Endothelial cell of umbilical vein (primary cell): ENCODE measurements around the gene TUBB2A. TPM values are rescaled to one million over a fixed set of nuclear protein-coding genes. Genes with fewer than 3 reads are reported as not detected.

ENCODE experiments used
- BruUV-seq: library from RNA; stranded (reverse); fragments of 400-500 nt; replicated peaks from 2 replicates; lab custom pipeline; 2021; lab: Mats Ljungman, UMichigan
- CTCF ChIA-PET: fragments of 300-600, 350-600 bp; sonication (Branson Sonifier 250); formaldehyde crosslinking; loops from one replicate; lab custom pipeline; 2021; ENCODE audit warnings: antibody characterized with exemption, inconsistent platforms; lab: Charles Lee
- POLR2A ChIA-PET: fragments of 300-600, 350-600 bp; sonication (Branson Sonifier 250); formaldehyde crosslinking; loops from one replicate; lab custom pipeline; 2021; ENCODE audit warnings: antibody characterized with exemption, inconsistent platforms; lab: Charles Lee
- DNase-seq: peaks from one replicate; pipeline ENCODE4 v3.0.0-alpha.2; 2011; ENCODE audit warnings: low read depth, low spot score
- FAIRE-seq: peaks from 2 replicates; lab custom pipeline; 2011; peaks lifted over from hg19 to GRCh38; lab: Jason Lieb, UNC
- H2AFZ ChIP-seq: 2 replicates; pipeline ENCODE4 v1.6.0; 2012; ENCODE audit warnings: low read depth, low read length, control low read depth, inconsistent platforms
- H3K27ac ChIP-seq: 2 replicates; pipeline ENCODE4 v1.5.1; 2011; ENCODE audit warnings: low read depth, mild to moderate bottlenecking, control low read depth, low read length, moderate library complexity; ENCODE audit not compliant: insufficient read depth
- H3K27me3 ChIP-seq, 2 experiments: 2 replicates each; pipeline versions ENCODE4 v1.6.0 to v1.6.1; 2011; ENCODE audit warnings: low read length in 2 of 2, mixed read lengths in 1 of 2; ENCODE audit not compliant: control insufficient read depth in 2 of 2, insufficient read depth in 2 of 2
- H3K36me3 ChIP-seq, 2 experiments: 2 replicates in 1 of 2; 3 replicates in 1 of 2; pipeline ENCODE4 v1.5.1; 2011; ENCODE audit warnings: low read length in 2 of 2, mild to moderate bottlenecking in 1 of 2, moderate library complexity in 1 of 2; ENCODE audit not compliant: control insufficient read depth in 2 of 2, insufficient read depth in 2 of 2; ENCODE audit errors: extremely low read depth in 1 of 2
- H3K4me1 ChIP-seq: 3 replicates; pipeline ENCODE4 v1.5.1; 2011; ENCODE audit warnings: mild to moderate bottlenecking, low read length; ENCODE audit not compliant: control insufficient read depth, insufficient read depth; ENCODE audit errors: extremely low read depth
- H3K4me2 ChIP-seq: 2 replicates; pipeline ENCODE4 v1.6.1; 2011; ENCODE audit warnings: low read length, control low read depth, mixed read lengths; ENCODE audit not compliant: insufficient read depth
- H3K4me3 ChIP-seq, 3 experiments: fragments of 200-600 bp in 1 of 3; sonication (generic), shearing (Covaris generic) in 1 of 3; replicated peaks in 1 of 3; 2 replicates each; pipeline ENCODE4 v1.5.1; 2011 to 2016; ENCODE audit warnings: control low read depth in 3 of 3, low read length in 3 of 3, mild to moderate bottlenecking in 2 of 3, inconsistent platforms in 1 of 3, low read depth in 1 of 3, moderate library complexity in 1 of 3; ENCODE audit not compliant: insufficient read depth in 1 of 3
- H3K79me2 ChIP-seq: 2 replicates; pipeline ENCODE4 v1.6.0; 2012; ENCODE audit warnings: low read length, inconsistent platforms; ENCODE audit not compliant: control insufficient read depth, insufficient read depth
- H3K9ac ChIP-seq: replicated peaks from 2 replicates; pipeline ENCODE3; 2011; ENCODE audit warnings: low read length, control low read depth; ENCODE audit not compliant: insufficient read depth; ENCODE audit errors: extremely low read depth
- H3K9me1 ChIP-seq: replicated peaks from 3 replicates; pipeline ENCODE4 v1.6.0; 2011; ENCODE audit warnings: mild to moderate bottlenecking, low read length; ENCODE audit not compliant: control insufficient read depth, insufficient read depth; ENCODE audit errors: extremely low read depth
- H3K9me3 ChIP-seq: replicated peaks from 2 replicates; pipeline ENCODE4 v1.5.1; 2012; ENCODE audit warnings: low read length, inconsistent platforms; ENCODE audit not compliant: control insufficient read depth, insufficient read depth
- H4K20me1 ChIP-seq: replicated peaks from 2 replicates; pipeline ENCODE3; 2011; ENCODE audit warnings: mild to moderate bottlenecking, low read length; ENCODE audit not compliant: control insufficient read depth, insufficient read depth; ENCODE audit errors: extremely low read depth
- CTCF ChIP-seq, 2 donors: IDR thresholded peaks; 1 replicate in 1 of 2; 2 replicates in 1 of 2; pipeline ENCODE4 v1.5.1; 2011; ENCODE audit warnings: low read length in 2 of 2, mild to moderate bottlenecking in 2 of 2, moderate library complexity in 2 of 2, control low read depth in 1 of 2, inconsistent platforms in 1 of 2, low read depth in 1 of 2; ENCODE audit not compliant: insufficient read depth in 1 of 2; ENCODE audit errors: extremely low read depth in 1 of 2
- EZH2 ChIP-seq: IDR thresholded peaks from 2 replicates; pipeline ENCODE4 v1.6.1; 2012; ENCODE audit warnings: borderline replicate concordance, low read depth, mild to moderate bottlenecking, moderate library complexity, low read length, inconsistent platforms; ENCODE audit not compliant: severe bottlenecking
- FOS ChIP-seq: IDR thresholded peaks from 2 replicates; pipeline ENCODE4 v1.6.1; 2011; ENCODE audit warnings: mild to moderate bottlenecking, low read length, moderate library complexity, borderline replicate concordance; ENCODE audit not compliant: insufficient read depth
- GATA2 ChIP-seq: IDR thresholded peaks from 2 replicates; pipeline ENCODE4 v1.7.0; 2011; ENCODE audit warnings: low read depth, mild to moderate bottlenecking, moderate library complexity, mixed read lengths, low read length; ENCODE audit not compliant: insufficient read length, insufficient read depth
- JUN ChIP-seq: IDR thresholded peaks from 2 replicates; pipeline ENCODE4 v1.6.1; 2011; ENCODE audit warnings: borderline replicate concordance, low read depth; ENCODE audit not compliant: insufficient read length, insufficient read depth
- MAX ChIP-seq: IDR thresholded peaks from 2 replicates; pipeline ENCODE4 v1.6.1; 2011; ENCODE audit not compliant: insufficient read depth, insufficient read length
- MYC ChIP-seq: IDR thresholded peaks from one replicate; pipeline ENCODE4 v1.6.1; 2011; ENCODE audit warnings: mild to moderate bottlenecking, low read depth, low read length
- POLR2A ChIP-seq: IDR thresholded peaks from 2 replicates; pipeline ENCODE4 v1.6.1; 2012; ENCODE audit warnings: low read depth, mild to moderate bottlenecking, control low read depth, low read length
- POLR2AphosphoS5 ChIP-seq: IDR thresholded peaks from 2 replicates; pipeline ENCODE4 v1.6.1; 2012; ENCODE audit warnings: low read depth, mild to moderate bottlenecking, control low read depth, low read length, moderate library complexity; ENCODE audit not compliant: insufficient read depth
- dilution Hi-C: fragments of 300-500 bp; cut with MboI; formaldehyde crosslinking; loops from one replicate; pipeline ENCODE4 v1.15.0; 2019; ENCODE audit warnings: low sequenced_read_pairs; ENCODE audit not compliant: extremely low pct_ligation_motif_present
- intact Hi-C: fragments of 100-400 bp; cut with micrococcal nuclease; formaldehyde crosslinking; loops from one replicate; pipeline ENCODE4 v1.10.0; 2022
- polyA plus RNA-seq, 4 experiments: library from polyadenylated mRNA; depleted of rRNA in 3 of 4; stranded (reverse) in 3 of 4; unstranded in 1 of 4; fragments of >200 nt; gene quantifications; 2 replicates each; pipeline versions ENCODE4 v1.2.1 to v1.2.3, GENCODE V29; 2011 to 2012; ENCODE audit warnings: missing spikeins in 1 of 4
- total RNA-seq: library from RNA; stranded (reverse); gene quantifications from 2 replicates; pipeline ENCODE4 v1.2.3, GENCODE V29; 2021

TUBB2A gene
- total and polyA plus RNA-seq, 2 donors (not counting 3 experiments of a cell fraction or from before 2014, with no cell fraction given), result 80.3 to 99.2 TPM

GRCh38 chr6:3152689-3153088, 4.7 kb downstream of the TUBB2A start:
- dilution Hi-C loops, result no loop called here

GRCh38 chr6:3151691-3152090, 5.7 kb downstream of the TUBB2A start:
- H3K27ac ChIP-seq, result no peak overlapping the region
- ChIA-PET CTCF (interaction anchor here (1.4 to 2.0 kb wide), 2 partner anchors 87 to 101 kb away, joined by 3 to 4 read pairs; no protein-coding TSS in a partner anchor), POLR2A (no interaction called here)
- H3K79me2 ChIP-seq, result peaks cover under 1% of the 10 kb centered on the region
- BruUV-seq, result no TSS peak
- no peak overlapping the region for H3K9ac ChIP-seq
- H3K4me1 ChIP-seq, result no peaks in the 10 kb centered on the region
- no peak overlapping the region for H3K4me2 ChIP-seq
- DNase-seq, result no peak
- no peak for FAIRE-seq
- dilution Hi-C loops, result no loop called here
- no peaks in the 10 kb centered on the region for H3K9me3 ChIP-seq
- H3K4me3 ChIP-seq, result no peak overlapping the region
- intact Hi-C loops, result no loop called here
- TF ChIP-seq POLR2AphosphoS5 (no peak), MAX (no peak), MYC (no peak), EZH2 (no peak), POLR2A (no peak), JUN (no peak), GATA2 (no peak), CTCF (IDR thresholded peaks at IDR 0.05; ENCODE audit: extremely low read depth in 1 of 2, insufficient read depth in 1 of 2, low read depth in 1 of 2, low read length in 2 of 2) (no peak), FOS (no peak)
- H3K36me3 ChIP-seq, result peaks cover 0 to 8% of the 10 kb centered on the region in 2 experiments
- H2AFZ ChIP-seq, result no peak overlapping the region
- no peaks in the 10 kb centered on the region for H4K20me1 ChIP-seq
- H3K27me3 ChIP-seq, result no peaks in the 10 kb centered on the region
- H3K9me1 ChIP-seq, result no peaks in the 10 kb centered on the region

More at GRCh38 chr6:3152689-3153088, 4.7 kb downstream of the TUBB2A start:
- Histone ChIP-seq H3K27ac (no peak overlapping the region), H3K4me1 (no peaks in the 10 kb centered on the region), H3K9ac (no peak overlapping the region), H3K4me3 (no peak overlapping the region), H3K36me3 (peaks cover 0 to 8% of the 10 kb centered on the region in 2 experiments), H3K27me3 (no peaks in the 10 kb centered on the region), H3K79me2 (peaks cover 2% of the 10 kb centered on the region), H3K4me2 (no peak overlapping the region), H3K9me3 (no peaks in the 10 kb centered on the region), H2AFZ (no peak overlapping the region), H3K9me1 (no peaks in the 10 kb centered on the region), H4K20me1 (no peaks in the 10 kb centered on the region)
- ChIA-PET POLR2A (no interaction called here), CTCF (interaction anchor here (1.2 to 2.0 kb wide), 2 partner anchors 99 to 100 kb away, joined by 4 to 6 read pairs; no protein-coding TSS in a partner anchor)
- BruUV-seq, result no TSS peak
- no peak for TF ChIP-seq POLR2AphosphoS5
- TF ChIP-seq EZH2, result no peak
- intact Hi-C loops, result no loop called here
- DNase-seq, result no peak
- FAIRE-seq, result no peak
